Transverse colon (tissue), 4 donors: ENCODE data around the gene CACNA2D2. TPM values are rescaled to one million over a fixed set of nuclear protein-coding genes. Genes with fewer than 3 reads are reported as not detected.

Source experiments
- DNase-seq: peaks from one replicate; pipeline ENCODE4 v3.0.0-alpha.2; 2019
- H3K27ac ChIP-seq, 4 donors: fragments of 200-600 bp; sonication (generic); 2 replicates each; pipeline ENCODE4 v1.5.1; 2016 to 2018; ENCODE audit warnings: inconsistent platforms in 4 of 4
- H3K27me3 ChIP-seq: fragments of 200-600 bp; sonication (generic); 2 replicates; pipeline ENCODE4 v1.5.1; 2017; ENCODE audit warnings: inconsistent platforms
- H3K36me3 ChIP-seq, 4 donors: fragments of 200-600 bp; sonication (generic); 2 replicates each; pipeline ENCODE4 v1.5.1; 2017 to 2019; ENCODE audit warnings: inconsistent platforms in 4 of 4
- H3K4me1 ChIP-seq, 4 donors: fragments of 200-600 bp; sonication (generic); 2 replicates each; pipeline ENCODE4 v1.5.1; 2017 to 2020; ENCODE audit warnings: inconsistent platforms in 4 of 4
- H3K4me3 ChIP-seq, 4 donors: fragments of 200-600 bp; sonication (generic); 1 replicate in 1 of 4; 2 replicates in 3 of 4; pipeline versions ENCODE4 v1.5.1 to v1.6.1; 2017 to 2019; ENCODE audit warnings: inconsistent platforms in 4 of 4
- H3K9me3 ChIP-seq, 2 donors: fragments of 200-600 bp; sonication (generic); 2 replicates each; pipeline ENCODE4 v1.5.1; 2017 to 2019; ENCODE audit warnings: inconsistent platforms in 2 of 2
- CTCF ChIP-seq, 5 experiments: fragments of 200-600 bp in 3 of 5; fragments of 450-650 bp in 2 of 5; sonication (generic) in 3 of 5; IDR thresholded peaks; 1 replicate in 2 of 5; 2 replicates in 3 of 5; pipeline ENCODE4 v1.5.1; 2016 to 2017; ENCODE audit warnings: antibody characterized with exemption in 5 of 5, inconsistent platforms in 3 of 5, mild to moderate bottlenecking in 2 of 5, moderate library complexity in 1 of 5
- EP300 ChIP-seq: sonication (generic); formaldehyde crosslinking; IDR thresholded peaks from one replicate; pipeline ENCODE4 v1.6.1; 2017; ENCODE audit warnings: antibody characterized with exemption, low read depth
- POLR2A ChIP-seq: fragments of 450-650 bp; IDR thresholded peaks from one replicate; pipeline ENCODE4 v1.6.1; 2016; ENCODE audit warnings: antibody characterized with exemption, mild to moderate bottlenecking, moderate library complexity
- POLR2AphosphoS5 ChIP-seq, 3 donors: sonication (generic); formaldehyde crosslinking; IDR thresholded peaks; one replicate each; pipeline ENCODE4 v1.6.1; 2016; ENCODE audit warnings: antibody characterized with exemption in 3 of 3
- WGBS, 2 donors: methylation state at CpG; one replicate each; pipeline ENCODE4 v1.1.5; 2018; ENCODE audit warnings: low coverage in 1 of 2; 5-methylcytosine and 5-hydroxymethylcytosine counted together
- in situ Hi-C, 4 donors: fragments of 200-750 bp; cut with MboI; loops; one replicate each; pipeline versions ENCODE4 v1.15.0 to v1.15.1; 2017; ENCODE audit warnings: low sequenced_read_pairs in 3 of 4, low pct_ligation_motif_present in 1 of 4, low pct_unique_long_range_greater_than_20kb in 1 of 4
- intact Hi-C: fragments of 100-400 bp; cut with DNase I; formaldehyde crosslinking; loops from one replicate; pipeline ENCODE4 v1.15.1; 2023; ENCODE audit warnings: low total_unique reads
- total RNA-seq, 4 donors: library from RNA; depleted of rRNA; stranded (reverse); fragments of >200 nt; gene quantifications; one replicate each; pipeline ENCODE4 v1.1.0, GENCODE V29; 2016

The CACNA2D2 gene
- total RNA-seq, 4 donors from 2014 or later: 0.48 to 2.2 (median 0.87) TPM

DNA sequence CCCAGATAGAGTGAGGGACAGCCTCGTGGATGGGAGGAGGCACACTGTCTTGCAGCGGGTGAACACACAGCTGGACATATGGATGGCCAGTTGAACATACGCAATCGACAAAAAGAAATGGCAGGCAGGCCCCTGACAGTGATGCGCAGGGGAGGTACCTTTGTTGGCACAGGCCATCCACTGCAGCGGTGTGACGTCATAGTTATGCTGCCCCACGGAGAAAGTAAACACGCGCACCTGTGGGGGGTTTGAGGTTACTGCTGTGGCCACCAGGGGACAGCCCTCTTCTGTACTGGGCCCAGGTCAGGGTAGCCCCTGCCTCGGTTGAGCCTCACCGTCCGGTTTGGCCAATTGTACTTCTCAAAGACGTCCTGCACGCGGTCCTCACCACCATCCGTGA, 124.7 kb downstream of the CACNA2D2 start:
- no peaks in the 10 kb centered on the region for H3K9me3 ChIP-seq
- in situ Hi-C loops (no loop called here), intact Hi-C loops (loop anchor here (10.0 kb wide), 1 partner anchor 166 kb away; no protein-coding TSS in a partner anchor)
- H3K27me3 ChIP-seq: no peaks in the 10 kb centered on the region
- no peaks in the 10 kb centered on the region for H3K4me1 ChIP-seq
- H3K36me3 ChIP-seq: no peaks in the 10 kb centered on the region
- no peak overlapping the region for H3K4me3 ChIP-seq
- whole genome bisulfite sequencing, 2 donors: 60 to 88% methylated on average over 1 to 17 of the region's 17 CpGs
- no peak overlapping the region for H3K27ac ChIP-seq
- TF ChIP-seq EP300 (no peak), POLR2A (no peak), CTCF (IDR thresholded peaks at IDR 0.05) (no peak), POLR2AphosphoS5 (IDR thresholded peaks at IDR 0.05) (no peak)
- DNase-seq: no peak

DNA sequence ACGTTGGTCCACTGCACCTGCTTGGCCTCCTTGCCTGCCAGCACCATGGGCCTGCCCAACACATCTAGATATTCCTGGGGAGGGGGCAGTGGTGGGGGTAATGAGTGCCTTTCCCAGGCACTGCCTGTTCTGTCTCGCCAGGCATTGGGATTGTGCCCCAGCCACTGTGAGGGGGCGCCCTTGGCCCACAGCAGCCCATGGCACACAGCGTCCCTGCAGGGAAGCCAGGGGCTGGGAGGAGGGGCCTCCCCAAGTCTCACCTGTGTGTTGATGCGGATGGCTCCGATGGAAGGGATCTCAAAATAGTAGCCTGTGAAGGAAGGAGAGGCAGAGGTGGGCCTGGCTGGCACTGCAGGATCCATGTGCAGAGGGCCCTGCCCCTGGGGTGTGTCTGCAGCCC, 125.4 kb downstream of the CACNA2D2 start:
- no peak for TF ChIP-seq POLR2AphosphoS5 (IDR thresholded peaks at IDR 0.05)
- no peak for TF ChIP-seq POLR2A
- no peak for TF ChIP-seq CTCF (IDR thresholded peaks at IDR 0.05)
- TF ChIP-seq EP300: no peak
- Histone ChIP-seq H3K9me3 (no peaks in the 10 kb centered on the region), H3K27me3 (no peaks in the 10 kb centered on the region), H3K36me3 (no peaks in the 10 kb centered on the region), H3K27ac (no peak overlapping the region), H3K4me1 (no peaks in the 10 kb centered on the region), H3K4me3 (no peak overlapping the region)
- intact Hi-C loops (loop anchor here (10.0 kb wide), 1 partner anchor 167 kb away; no protein-coding TSS in a partner anchor), in situ Hi-C loops (no loop called here)
- 74% methylated on average over 5 of the region's 6 CpGs; no CpG with 5 or more reads in 1 of the 2 donors for WGBS, 2 donors
- no peak for DNase-seq

DNA sequence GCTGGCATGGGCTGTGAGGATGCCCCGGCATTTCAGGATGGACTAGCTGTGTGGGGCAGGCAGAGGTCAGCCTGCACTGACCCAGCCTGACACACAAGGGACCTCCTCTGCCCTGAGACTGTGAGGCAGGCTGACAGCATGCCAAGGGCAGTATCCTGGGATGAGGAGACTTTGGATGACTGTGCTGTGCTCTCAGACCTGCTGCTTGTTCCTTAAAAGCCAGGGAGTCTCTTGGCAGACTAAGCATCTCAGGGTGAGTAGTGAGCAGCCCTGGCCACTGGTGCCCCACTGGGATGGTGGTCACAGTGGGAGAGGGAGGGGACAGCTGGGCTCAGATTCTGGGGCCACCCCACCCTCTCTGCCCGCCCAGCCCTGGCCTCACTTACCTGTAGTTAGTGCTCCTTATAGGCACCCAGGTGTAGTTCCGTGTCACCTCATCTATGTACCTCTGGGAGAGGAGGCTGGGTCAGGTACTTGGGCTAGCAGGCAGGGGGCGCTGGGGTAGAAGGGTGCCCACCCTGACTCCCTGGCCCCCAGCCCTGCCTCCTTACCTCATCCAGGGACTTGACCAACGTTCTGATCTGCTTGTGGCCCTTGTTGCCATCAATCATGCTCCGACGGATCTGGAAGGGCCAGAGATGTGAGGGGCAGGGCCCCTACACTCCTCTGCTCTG, 128.0 kb downstream of the CACNA2D2 start:
- no peaks in the 10 kb centered on the region for H3K9me3 ChIP-seq
- peaks cover 4% of the 10 kb centered on the region for H3K27me3 ChIP-seq
- peaks cover 0 to 9% (median 0%) of the 10 kb centered on the region in 4 donors for H3K4me1 ChIP-seq
- H3K36me3 ChIP-seq: no peaks in the 10 kb centered on the region
- in situ Hi-C loops: no loop called here
- no peak for DNase-seq
- H3K27ac ChIP-seq: no peak overlapping the region
- intact Hi-C loops: loop anchor here (10.0 kb wide), 1 partner anchor 169 kb away; no protein-coding TSS in a partner anchor
- H3K4me3 ChIP-seq: no peak overlapping the region
- TF ChIP-seq CTCF (IDR thresholded peaks at IDR 0.05): no peak
- WGBS, 2 donors: 71% methylated on average over 7 of the region's 7 CpGs; no CpG with 5 or more reads in 1 of the 2 donors

DNA sequence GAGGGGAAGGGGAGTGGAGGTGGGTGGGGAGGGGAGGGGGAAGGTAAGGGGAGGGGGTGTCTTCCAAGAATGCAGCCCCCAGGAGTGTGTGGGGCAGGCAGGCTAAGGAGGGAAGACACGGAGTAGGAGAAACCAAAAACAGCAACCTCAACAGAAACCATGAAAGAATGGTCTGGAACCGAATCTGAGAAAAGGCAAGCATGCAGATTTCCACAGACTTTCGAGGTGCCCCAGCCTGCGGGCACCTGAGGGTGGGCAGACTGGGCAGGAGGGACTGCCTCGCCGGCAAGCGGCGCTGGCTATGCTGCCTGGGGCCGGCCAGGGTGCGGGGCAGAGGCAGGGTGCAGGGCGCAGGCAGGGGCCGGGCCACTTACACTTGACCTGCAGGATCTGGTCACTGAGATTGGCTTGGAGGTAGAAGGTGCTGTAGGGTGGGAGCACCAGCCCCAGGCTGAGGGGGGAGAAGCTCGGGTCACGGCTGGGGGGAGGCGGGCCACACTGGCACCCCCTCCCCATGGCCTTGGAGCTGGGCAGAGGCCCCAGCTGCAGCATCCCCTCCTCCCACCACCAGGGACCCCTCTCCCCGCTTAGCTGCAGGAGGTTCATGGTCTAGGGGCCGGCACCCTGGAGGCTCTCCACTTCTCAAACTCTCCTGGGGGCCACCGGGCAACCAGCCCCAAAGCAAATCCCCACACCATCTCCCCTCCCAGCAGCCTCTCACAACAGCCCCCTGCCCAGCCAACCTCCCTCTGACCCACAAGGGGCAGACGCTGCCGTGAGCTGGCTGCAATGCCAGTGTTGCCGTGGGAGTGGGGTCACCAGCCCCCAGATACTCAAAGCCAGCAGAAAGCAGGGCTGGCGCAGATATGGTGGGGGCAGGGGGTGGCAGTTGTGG, 128.8 kb downstream of the CACNA2D2 start:
- intact Hi-C loops: loop anchor here (10.0 kb wide), 1 partner anchor 170 kb away; no protein-coding TSS in a partner anchor
- H3K4me1 ChIP-seq: peaks cover 0 to 9% (median 0%) of the 10 kb centered on the region in 4 donors
- H3K27me3 ChIP-seq: peaks cover 4% of the 10 kb centered on the region
- TF ChIP-seq CTCF (IDR thresholded peaks at IDR 0.05) (no peak), POLR2A (no peak), EP300 (no peak), POLR2AphosphoS5 (IDR thresholded peaks at IDR 0.05) (no peak)
- H3K36me3 ChIP-seq: no peaks in the 10 kb centered on the region
- no peak for DNase-seq
- H3K4me3 ChIP-seq: no peak overlapping the region
- in situ Hi-C loops: loop anchor here in 1 of 4 donors (25.0 kb wide), 1 partner anchor 188 kb away; the partner anchor contains the start of genes C3orf18 and HEMK1
- 73 to 75% methylated on average over 2 to 20 of the region's 22 CpGs for WGBS, 2 donors
- no peak overlapping the region for H3K27ac ChIP-seq
- H3K9me3 ChIP-seq: no peaks in the 10 kb centered on the region
